Measurements from ENCODE around the gene CDC37. TPM values are rescaled to one million over a fixed set of nuclear protein-coding genes. Genes with fewer than 3 reads are reported as not detected.
A peak's percentile ranks its signal among the peaks of the same experiment; 100 is the strongest.

Gene CDC37
- 44.0 TPM for total RNA-seq

GRCh38 chr19:10403137-10404021 is at the start of gene CDC37:
Gene CDC37 (minus strand): TSS chr19:10403542. CDS start chr19:10403479, 63 bp downstream.
- FAIRE-seq: no peak

GRCh38 chr19:10450853-10451609 is 47.7 kb upstream of the CDC37 start:
- no peak for FAIRE-seq
- DNase-seq (ENCODE audit: low spot score in 2 of 2): no peak

More at GRCh38 chr19:10403137-10404021, at the start of gene CDC37:
- peak; percentile 100 for DNase-seq (ENCODE audit: low spot score in 2 of 2)

GRCh38 chr19:10450191-10450852 is 47.0 kb upstream of the CDC37 start:
- FAIRE-seq: no peak

GRCh38 chr19:10449037-10449436 is 45.7 kb upstream of the CDC37 start:
- no peak for FAIRE-seq
- no peak for DNase-seq (ENCODE audit: low spot score in 2 of 2)

More at GRCh38 chr19:10450191-10450852, 47.0 kb upstream of the CDC37 start:
- DNase-seq (ENCODE audit: low spot score in 2 of 2): no peak

- FAIRE-seq (peak; percentile 82), DNase-seq (ENCODE audit: low spot score in 2 of 2) (no peak)
Measured at GRCh38 chr19:10442698-10443097, 39.4 kb upstream of the CDC37 start.

GRCh38 chr19:10439588-10439987 is 36.2 kb upstream of the CDC37 start:
- FAIRE-seq (no peak), DNase-seq (ENCODE audit: low spot score in 2 of 2) (no peak)

GRCh38 chr19:10433131-10433536 is 29.8 kb upstream of the CDC37 start:
- DNase-seq (ENCODE audit: low spot score in 2 of 2): no peak
- FAIRE-seq: no peak

GRCh38 chr19:10432736-10433130 is 29.4 kb upstream of the CDC37 start:
- FAIRE-seq (no peak), DNase-seq (ENCODE audit: low spot score in 2 of 2) (peak in 1 of 2 donors; percentile 31)

GRCh38 chr19:10431943-10432735 is 28.8 kb upstream of the CDC37 start:
- FAIRE-seq: no peak

GRCh38 chr19:10431254-10431942 is 28.1 kb upstream of the CDC37 start:
- DNase-seq (ENCODE audit: low spot score in 2 of 2) (peak in 1 of 2 donors; percentile 36), FAIRE-seq (no peak)

More at GRCh38 chr19:10431943-10432735, 28.8 kb upstream of the CDC37 start:
- peak in 1 of 2 donors; percentile 55 for DNase-seq (ENCODE audit: low spot score in 2 of 2)

GRCh38 chr19:10430505-10431253 is 27.3 kb upstream of the CDC37 start:
- DNase-seq (ENCODE audit: low spot score in 2 of 2): peak in 1 of 2 donors; percentile 66
- no peak for FAIRE-seq

- FAIRE-seq (no peak), DNase-seq (ENCODE audit: low spot score in 2 of 2) (no peak)
Measured at GRCh38 chr19:10428996-10429381, 25.6 kb upstream of the CDC37 start.

- DNase-seq (ENCODE audit: low spot score in 2 of 2): no peak
- FAIRE-seq: no peak
Measured at GRCh38 chr19:10427169-10427568, 23.8 kb upstream of the CDC37 start.

- FAIRE-seq: no peak
Measured at GRCh38 chr19:10424011-10424637, 20.8 kb upstream of the CDC37 start.

GRCh38 chr19:10422846-10423245 is 19.5 kb upstream of the CDC37 start:
- DNase-seq (ENCODE audit: low spot score in 2 of 2) (no peak), FAIRE-seq (no peak)

More at GRCh38 chr19:10424011-10424637, 20.8 kb upstream of the CDC37 start:
- DNase-seq (ENCODE audit: low spot score in 2 of 2): peak; percentile 81 to 93

GRCh38 chr19:10422046-10422461 is 18.7 kb upstream of the CDC37 start:
- FAIRE-seq (no peak), DNase-seq (ENCODE audit: low spot score in 2 of 2) (no peak)

- no peak for DNase-seq (ENCODE audit: low spot score in 2 of 2)
- FAIRE-seq: no peak
Measured at GRCh38 chr19:10421240-10422045, 18.1 kb upstream of the CDC37 start.
